Measurements from ENCODE around the gene TEAD1. TPM values are rescaled to one million over a fixed set of nuclear protein-coding genes. Genes with fewer than 3 reads are reported as not detected.

The TEAD1 gene
- total RNA-seq, 1 experiment from 2014 or later, result 102 TPM

GRCh38 chr11:12744826-12745502, 70.7 kb downstream of the TEAD1 start:
- H3K4me3 ChIP-seq (ENCODE audit: low read depth in 2 of 2, low read length in 2 of 2), result no peak overlapping the region
- no peaks in the 10 kb centered on the region for H3K36me3 ChIP-seq (ENCODE audit: control insufficient read depth, insufficient read depth, low read length)
- POLR2A ChIA-PET, result no interaction called here
- ATAC-seq (no peak), DNase-seq (ENCODE audit: low read depth, low spot score) (no peak)
- CTCF ChIA-PET, result interaction anchor here (0.6 to 0.7 kb wide), 2 partner anchors 139 to 144 kb away, joined by 5 to 7 read pairs; no protein-coding TSS in a partner anchor
- peaks cover 24% of the 10 kb centered on the region for H3K4me1 ChIP-seq (ENCODE audit: control insufficient read depth, insufficient read depth, low read length)
- no peak overlapping the region for H3K27ac ChIP-seq (ENCODE audit: low read length)
- intact Hi-C loops (cut with micrococcal nuclease; ENCODE audit: unreplicated experiment), result no loop called here
- in situ Hi-C loops (cut with HindIII; ENCODE audit: low pct_unique_long_range_greater_than_20kb, low sequenced_read_pairs), result no loop called here
- TF ChIP-seq SIN3A (IDR thresholded peaks at IDR 0.05; ENCODE audit: borderline replicate concordance, insufficient read depth, low read depth, low read length) (no peak), CTCF (IDR thresholded peaks at IDR 0.05) (no peak), REST (IDR thresholded peaks at IDR 0.05; ENCODE audit: insufficient read depth in 1 of 2, low read depth in 2 of 2, low read length in 1 of 2) (no peak), POLR2AphosphoS5 (IDR thresholded peaks at IDR 0.05; ENCODE audit: low read depth, low read length) (no peak)
- no peaks in the 10 kb centered on the region for H3K27me3 ChIP-seq (ENCODE audit: control insufficient read depth, insufficient read depth, low read length)
- H3K9me3 ChIP-seq (ENCODE audit: control insufficient read depth, insufficient read depth, low read depth, low read length), result no peaks in the 10 kb centered on the region
- no TSS peak for BruUV-seq (replicated peaks)

- no peak for DNase-seq (ENCODE audit: low read depth, low spot score)
- ChIA-PET POLR2A (interaction anchor here (0.6 kb wide), 1 partner anchor 93 kb away, joined by 4 read pairs; no protein-coding TSS in a partner anchor), CTCF (no interaction called here)
- H3K4me1 ChIP-seq (ENCODE audit: control insufficient read depth, insufficient read depth, low read length), result peaks cover 26% of the 10 kb centered on the region
- peak overlapping the region; percentile 41; the same call in 1 of the 2 replicates for H3K27ac ChIP-seq (ENCODE audit: low read length)
- no peaks in the 10 kb centered on the region for H3K9me3 ChIP-seq (ENCODE audit: control insufficient read depth, insufficient read depth, low read depth, low read length)
- BruUV-seq (replicated peaks), result no TSS peak
- ATAC-seq, result no peak
- no peaks in the 10 kb centered on the region for H3K27me3 ChIP-seq (ENCODE audit: control insufficient read depth, insufficient read depth, low read length)
- intact Hi-C loops (cut with micrococcal nuclease; ENCODE audit: unreplicated experiment), result no loop called here
- TF ChIP-seq TCF7L2 (IDR thresholded peaks at IDR 0.05; ENCODE audit: low read depth, low read length) (no peak), SIN3A (IDR thresholded peaks at IDR 0.05; ENCODE audit: borderline replicate concordance, insufficient read depth, low read depth, low read length) (no peak), REST (IDR thresholded peaks at IDR 0.05; ENCODE audit: insufficient read depth in 1 of 2, low read depth in 2 of 2, low read length in 1 of 2) (no peak), POLR2AphosphoS5 (IDR thresholded peaks at IDR 0.05; ENCODE audit: low read depth, low read length) (no peak), CTCF (IDR thresholded peaks at IDR 0.05) (no peak)
- no peak overlapping the region for H3K4me3 ChIP-seq (ENCODE audit: low read depth in 2 of 2, low read length in 2 of 2)
- H3K36me3 ChIP-seq (ENCODE audit: control insufficient read depth, insufficient read depth, low read length), result no peaks in the 10 kb centered on the region
- in situ Hi-C loops (cut with HindIII; ENCODE audit: low pct_unique_long_range_greater_than_20kb, low sequenced_read_pairs), result no loop called here
Measured at GRCh38 chr11:12745787-12746186, 71.6 kb downstream of the TEAD1 start.
